Activated CD4-positive, CD25-positive, alpha-beta regulatory T cell treated with anti-CD3 and anti-CD28 coated beads, Interleukin-2, amount 50 U/mL, for 16 hours (primary cell): ENCODE data around the gene KRTAP3-2.

ENCODE experiments used
- DNase-seq: peaks from one replicate; pipeline ENCODE4 v3.0.0-alpha.2; 2020; ENCODE audit warnings: low read depth, low spot score

KRTAP3-2 gene

DNA sequence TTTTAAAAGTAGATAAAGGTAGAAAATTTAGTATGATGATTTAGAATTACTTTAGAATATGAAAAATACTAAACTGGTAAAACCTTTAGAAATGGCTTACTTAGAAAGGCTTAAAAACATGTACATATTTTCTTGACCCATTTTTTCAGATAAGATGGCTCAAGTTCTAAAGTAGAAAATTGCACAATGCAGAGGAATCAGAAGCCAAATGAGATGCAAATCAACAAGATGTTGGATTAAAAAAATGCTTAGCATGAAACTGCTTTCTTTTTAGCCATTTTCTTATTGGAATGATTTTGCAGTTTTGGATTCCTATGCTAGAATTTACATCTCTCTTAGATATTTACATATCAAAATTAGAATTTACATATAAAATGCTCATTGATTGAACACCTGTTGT, 10.7 kb upstream of the KRTAP3-2 start:
- no peak for DNase-seq

DNA sequence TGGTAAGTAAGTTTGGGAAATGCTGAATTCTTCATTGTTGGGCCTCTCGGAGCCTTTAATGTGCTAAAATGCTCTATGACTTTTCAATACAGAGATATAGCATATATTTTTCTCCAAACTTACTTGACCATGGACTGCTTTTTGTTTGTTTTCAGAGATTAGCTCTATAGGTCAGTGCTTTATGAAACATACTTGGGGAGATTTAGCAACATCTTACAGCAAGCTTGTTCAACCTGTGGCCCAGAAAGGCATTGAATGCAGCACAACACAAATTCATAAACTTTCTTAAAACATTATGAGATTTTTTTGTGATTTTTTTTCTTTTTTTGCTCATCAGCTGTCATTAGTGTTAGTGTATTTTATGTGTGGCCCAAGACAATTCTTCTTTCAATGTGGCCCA, 10.2 kb upstream of the KRTAP3-2 start:
- DNase-seq = no peak

DNA sequence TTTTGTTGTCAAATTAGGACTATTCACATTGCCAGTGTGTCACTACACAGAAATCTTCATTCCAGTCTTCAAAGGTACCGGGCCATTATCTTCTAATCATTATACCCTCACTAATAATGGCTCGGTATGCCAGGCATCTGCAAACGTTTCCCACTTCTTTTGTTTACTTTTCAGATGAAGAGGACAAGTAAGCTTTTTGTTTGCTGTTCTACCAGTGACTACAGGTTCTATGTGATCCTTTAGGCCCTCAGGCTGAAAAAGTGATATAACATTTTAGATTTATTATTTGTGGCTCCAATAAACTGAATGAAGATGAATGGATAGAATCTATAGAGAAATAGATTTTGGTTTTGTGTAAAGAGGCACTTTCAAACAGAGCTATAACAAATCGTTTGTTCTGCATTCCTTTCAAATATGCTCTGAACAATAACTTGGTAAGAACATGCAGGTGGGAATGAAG, 9.6 kb upstream of the KRTAP3-2 start:
- DNase-seq = no peak

DNA sequence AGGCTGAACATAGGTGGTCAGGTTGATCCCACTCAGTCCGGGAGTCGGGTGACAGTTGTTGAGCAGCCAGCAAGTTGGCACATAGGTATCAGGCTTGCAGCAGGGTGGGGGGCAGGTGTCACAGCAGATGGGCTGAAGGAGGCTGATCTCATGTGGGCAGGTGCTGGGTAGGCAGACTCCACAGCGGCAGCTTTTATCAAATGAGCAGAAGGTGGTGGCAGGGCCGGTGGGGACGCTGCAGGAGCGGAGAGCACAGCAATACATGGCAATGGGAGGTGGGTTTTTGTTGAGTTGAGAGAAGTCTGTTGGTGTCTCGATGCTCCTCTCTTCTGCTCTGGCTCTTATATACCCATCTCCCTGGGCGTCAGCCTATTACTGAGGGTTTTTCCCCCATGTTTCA, 9.1 kb upstream of the KRTAP3-2 start, which contains the start of gene KRTAP3-1:
TSS of gene KRTAP3-1 (minus strand) at position 318 of the 400 bp plus-strand sequence. CDS start at position 264, 54 bp downstream.
- no peak for DNase-seq

DNA sequence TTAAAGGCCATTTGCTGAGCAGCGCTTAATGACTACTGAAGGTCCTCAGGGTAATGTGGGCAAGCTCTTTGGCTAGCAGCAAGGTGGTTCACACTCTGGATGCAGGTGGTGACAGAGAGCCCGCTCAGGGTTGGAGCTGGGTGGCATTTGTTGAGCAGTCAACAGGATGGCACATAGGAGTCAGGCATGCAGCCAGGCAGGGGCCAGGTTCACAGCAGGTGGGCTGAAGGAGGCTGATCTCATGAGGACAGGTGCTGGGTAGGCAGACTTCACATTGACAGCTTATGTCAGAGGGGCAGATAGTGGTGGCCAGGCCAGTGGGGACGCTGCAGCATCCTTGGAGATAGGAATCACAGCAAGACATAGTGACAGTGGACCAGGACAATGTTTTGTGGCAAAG, 4.7 kb upstream of the KRTAP3-2 start:
- DNase-seq = no peak

DNA sequence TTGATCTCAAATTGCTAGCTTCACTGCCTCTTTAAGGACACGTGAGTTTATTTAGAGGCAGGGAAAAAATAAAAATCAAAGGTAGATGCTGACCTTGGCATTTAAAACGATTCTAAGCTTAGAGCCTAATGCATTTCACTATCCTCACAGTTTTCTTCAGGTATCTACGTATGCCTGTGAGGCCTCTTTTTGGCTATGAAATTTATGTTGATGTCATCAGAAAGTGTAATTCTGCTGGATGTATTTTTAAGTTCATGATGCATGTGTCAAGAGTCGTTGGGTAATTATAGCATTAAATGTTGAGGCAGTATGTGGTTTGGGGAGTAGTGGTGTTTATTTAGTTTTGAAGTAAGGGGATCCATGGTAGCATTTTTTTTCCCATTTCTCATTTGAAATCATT, 4.2 kb upstream of the KRTAP3-2 start:
- DNase-seq = no peak

DNA sequence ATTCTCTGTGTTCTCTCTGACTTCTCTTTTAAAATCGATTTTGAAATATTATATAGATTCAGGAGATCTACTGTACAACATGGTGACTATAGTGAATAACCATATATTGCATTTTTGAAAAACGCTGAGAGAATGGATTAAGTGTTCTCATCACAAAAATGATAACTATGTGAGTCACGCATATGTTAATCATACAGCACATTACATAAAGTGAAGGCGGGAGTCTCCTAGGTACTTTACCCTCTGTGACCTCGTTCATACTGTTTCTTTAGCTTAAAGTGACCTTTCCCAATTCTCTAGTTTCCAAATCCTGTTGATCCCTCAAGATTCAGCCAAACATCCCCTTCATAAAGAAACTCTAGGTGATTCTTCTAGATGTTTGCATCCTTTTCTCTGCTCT, 3.1 kb upstream of the KRTAP3-2 start:
- DNase-seq = no peak

DNA sequence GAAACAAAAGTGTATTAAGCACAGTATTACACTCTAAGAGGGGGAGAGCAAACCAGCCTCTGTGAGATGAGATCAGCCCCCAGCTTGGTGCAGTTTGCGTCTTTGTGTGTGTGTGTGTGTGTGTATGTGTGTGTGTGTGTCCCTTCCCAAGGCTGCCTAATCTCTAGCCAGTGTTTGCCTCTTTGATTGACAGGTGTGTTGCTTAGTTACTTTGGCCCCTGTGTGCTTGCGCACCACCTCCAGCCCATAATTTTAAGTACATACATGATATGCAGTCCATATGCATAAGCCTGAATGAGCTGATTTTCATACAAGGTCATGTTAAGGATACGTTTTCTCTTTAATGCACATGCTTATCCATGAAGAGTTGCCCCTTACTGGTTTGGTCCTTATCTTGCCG, 2.1 kb upstream of the KRTAP3-2 start:
- no peak for DNase-seq

DNA sequence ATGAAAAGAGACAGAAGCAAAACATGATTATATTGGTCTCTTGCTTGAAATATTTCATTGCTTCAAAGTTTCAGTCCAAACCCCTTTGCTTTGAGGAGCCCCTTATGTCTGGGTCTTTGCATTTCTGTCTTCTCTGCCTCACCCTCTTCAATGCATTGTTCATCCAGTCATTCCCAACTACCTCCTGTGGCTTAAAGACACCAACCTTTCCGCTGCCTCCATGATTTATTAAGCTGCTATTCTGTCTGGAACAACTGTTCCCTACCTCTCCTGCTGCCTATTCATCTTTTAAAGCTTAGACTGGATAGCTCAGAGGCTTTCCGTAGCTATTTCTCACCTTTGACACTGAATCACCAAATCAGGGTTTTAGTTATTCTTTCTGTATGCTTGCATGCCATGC, 2.3 kb downstream of the KRTAP3-2 start:
- DNase-seq = no peak

DNA sequence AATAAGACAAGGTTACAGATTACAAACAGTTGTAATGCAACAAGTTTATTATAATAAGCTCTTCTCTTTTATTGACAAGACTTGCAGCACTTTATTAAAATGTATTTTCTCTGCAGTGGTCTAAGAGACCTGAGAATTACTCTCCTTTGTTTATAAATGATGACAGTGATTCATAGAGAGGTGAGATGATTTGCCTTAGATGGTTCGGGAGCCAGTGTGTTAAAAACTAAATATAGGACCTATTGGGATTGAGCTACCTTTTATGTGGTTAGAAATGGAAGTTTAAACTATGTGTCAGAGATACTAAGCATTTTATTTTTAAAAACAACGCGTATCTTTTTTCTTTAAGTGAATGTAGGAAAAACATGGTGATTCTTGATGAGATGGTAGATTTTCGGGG, 2.9 kb downstream of the KRTAP3-2 start:
- no peak for DNase-seq

DNA sequence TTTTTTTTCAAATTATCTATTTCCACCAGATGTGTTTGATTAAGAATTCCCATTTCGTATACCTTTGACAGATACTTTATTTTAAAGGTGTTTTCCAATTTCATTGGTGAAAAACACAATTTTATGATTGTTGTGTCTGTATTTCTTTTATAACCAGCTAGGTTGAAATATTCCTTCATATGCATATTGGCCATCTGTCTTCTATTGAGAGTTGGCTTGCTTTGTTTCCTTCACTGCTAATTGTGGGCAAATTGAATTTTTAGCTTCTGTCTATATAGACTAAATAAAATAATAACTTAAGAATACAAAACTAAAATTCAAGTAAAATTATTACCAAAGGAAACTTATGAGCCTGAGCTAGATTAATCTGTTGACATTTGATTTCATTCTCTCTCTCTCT, 4.6 kb downstream of the KRTAP3-2 start:
- no peak for DNase-seq

DNA sequence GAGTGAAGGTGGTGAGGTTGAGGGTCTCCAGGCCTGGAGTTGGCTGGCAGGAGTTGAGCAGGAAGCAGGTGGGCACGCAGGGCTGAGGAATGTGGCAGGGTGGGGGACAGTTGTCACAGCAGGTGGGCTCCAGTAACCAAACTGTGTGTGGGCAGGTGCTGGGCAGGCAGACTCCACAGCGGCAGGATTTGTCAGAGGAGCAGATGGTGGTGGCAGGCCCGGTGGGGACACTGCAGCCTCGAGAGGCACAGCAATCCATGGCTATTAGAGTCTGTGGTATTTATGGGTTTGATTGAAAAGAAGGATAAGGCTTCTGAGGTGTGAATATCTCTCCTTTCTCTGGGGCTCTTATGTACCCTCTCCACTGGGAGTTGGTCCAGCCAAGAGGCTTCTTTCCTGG, 5.9 kb downstream of the KRTAP3-2 start, which contains the start of gene KRTAP3-3:
TSS of gene KRTAP3-3 (minus strand) at position 326 of the 400 bp plus-strand sequence. CDS start at position 259, 67 bp downstream.
- DNase-seq = no peak

DNA sequence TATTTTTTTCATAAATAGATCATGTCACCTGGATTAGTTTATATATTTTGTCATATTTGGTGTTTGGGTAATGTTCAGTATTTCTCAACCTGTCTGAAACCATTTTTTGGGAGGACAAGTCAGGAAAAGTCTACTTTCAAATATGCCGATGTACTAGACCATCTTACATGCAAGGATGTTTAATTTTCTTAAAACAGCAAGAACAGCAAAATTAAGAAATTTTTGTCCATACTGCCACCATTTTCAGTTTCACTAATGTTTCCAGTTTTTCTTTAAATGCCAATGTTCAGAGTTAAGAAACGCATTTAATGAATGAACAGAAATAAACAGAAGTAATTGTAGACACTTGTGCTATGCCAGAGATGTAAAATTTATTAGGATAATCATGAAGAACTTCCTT, 6.6 kb downstream of the KRTAP3-2 start:
- DNase-seq = no peak

DNA sequence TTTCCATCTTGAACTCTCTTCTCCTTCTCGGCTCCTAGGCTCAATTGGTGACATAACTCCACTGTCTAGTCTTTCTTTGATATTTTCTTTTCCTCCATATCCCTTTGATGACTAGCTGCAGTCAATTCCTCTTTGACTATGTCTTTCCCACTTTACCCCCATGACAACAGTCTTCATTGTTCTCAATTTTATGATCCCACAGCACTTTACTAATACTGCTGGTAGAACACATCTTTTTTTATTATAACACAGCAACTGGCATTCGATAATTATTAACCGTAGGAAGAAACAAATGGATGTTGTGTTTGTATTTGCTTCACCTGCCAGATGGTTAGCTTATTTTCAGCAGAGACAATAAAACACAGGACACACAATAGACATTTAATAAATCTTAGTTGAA, 7.0 kb downstream of the KRTAP3-2 start:
- no peak for DNase-seq

DNA sequence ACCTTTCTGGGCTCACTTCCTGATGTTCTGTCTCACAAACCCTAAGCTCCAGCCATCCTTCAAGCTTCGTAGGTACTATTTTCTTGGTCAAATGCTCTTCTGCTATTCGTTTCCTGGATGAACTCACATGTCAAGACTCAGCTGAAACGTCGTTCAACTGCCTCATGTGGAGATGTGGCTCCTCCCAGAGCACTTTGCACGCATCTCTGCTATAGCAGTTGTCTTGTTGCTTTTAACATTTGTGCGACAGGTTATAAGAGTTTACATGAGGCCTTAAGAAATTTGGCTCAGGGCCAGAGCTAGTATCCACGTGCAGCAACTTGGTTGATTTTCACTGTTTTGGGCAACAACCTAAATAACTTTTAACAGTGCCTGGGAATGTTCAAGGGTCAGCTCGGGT, 12.8 kb downstream of the KRTAP3-2 start:
- DNase-seq = no peak

DNA sequence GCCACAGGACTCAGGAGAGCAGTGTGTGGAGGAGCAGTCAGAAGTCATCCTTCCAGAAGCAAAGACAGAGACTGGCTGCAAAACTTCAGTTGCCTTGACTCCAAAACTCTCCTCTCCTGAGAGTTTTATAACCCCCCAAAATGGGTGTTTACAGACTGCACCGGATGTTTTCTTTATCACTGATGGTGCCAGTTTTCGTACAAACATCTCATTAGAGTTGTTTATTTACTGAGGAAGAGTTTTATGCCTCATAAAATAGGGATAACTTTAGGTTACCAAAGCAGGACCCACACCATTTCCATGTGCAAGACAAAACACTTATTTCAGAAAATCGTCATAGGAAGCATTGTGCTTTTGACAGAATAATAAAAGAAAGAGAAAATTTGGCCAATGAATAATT, 15.5 kb downstream of the KRTAP3-2 start, which contains the start of gene KRT40:
TSS of gene KRT40 (minus strand) at position 101 of the 400 bp plus-strand sequence. CDS start at position 48, 53 bp downstream.
- DNase-seq = no peak

DNA sequence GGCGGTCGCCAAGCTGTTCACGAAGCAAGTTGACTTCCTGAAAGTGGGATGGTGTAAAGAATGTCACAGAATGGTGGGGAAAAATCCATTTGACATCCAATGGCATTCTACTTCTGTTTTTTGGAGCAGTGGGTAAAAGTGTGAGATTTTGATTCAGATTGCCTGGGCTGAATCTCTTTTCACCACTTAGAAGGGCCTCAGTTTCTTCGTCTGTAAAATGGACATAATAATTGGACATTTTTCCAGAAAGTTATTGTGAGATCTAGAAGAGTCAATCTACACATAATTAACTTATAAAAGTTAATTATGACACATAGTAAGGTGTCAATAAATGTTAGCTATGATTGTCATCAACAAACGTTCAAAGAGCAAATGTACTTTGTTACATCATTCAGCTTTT, 18.6 kb downstream of the KRTAP3-2 start:
- DNase-seq = no peak

DNA sequence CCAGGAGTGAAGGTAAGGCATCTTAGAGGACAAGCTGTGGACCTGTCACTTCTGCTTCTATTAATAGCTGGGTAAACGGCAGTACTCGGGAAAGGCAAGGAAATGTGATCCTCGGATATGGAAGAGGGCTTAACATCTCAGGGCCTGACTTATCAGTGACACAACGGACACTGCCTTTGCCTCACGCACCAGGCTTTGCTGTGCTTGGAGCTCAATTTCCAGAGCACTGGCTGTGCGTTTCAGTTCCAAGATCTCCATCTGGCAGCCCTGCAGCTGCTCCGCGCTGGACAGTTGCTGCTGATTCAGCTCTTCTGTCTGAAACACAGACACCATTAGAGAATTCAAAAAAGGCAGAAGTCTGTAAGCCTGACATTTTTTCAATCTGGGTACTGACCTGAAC, 19.1 kb downstream of the KRTAP3-2 start:
- DNase-seq = no peak

DNA sequence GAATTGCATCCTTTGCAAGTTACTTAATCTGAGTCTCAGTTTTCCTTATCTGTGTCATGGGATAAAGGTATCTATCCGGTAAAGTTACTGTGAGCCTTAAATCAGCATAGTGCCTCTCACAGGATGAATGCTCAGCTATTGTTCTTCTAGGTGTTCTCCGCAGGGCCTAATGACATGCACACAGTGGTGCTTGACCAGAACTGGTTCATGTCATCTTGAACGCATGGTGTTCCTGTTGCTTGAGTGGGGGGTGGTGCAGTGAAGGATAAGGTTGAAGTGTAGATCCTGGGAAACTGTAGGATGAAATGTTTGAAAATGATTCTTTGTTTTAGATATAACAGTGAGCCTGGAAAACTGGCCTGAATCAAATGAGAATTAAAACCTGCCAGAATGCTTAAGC, 19.6 kb downstream of the KRTAP3-2 start:
- DNase-seq = no peak

DNA sequence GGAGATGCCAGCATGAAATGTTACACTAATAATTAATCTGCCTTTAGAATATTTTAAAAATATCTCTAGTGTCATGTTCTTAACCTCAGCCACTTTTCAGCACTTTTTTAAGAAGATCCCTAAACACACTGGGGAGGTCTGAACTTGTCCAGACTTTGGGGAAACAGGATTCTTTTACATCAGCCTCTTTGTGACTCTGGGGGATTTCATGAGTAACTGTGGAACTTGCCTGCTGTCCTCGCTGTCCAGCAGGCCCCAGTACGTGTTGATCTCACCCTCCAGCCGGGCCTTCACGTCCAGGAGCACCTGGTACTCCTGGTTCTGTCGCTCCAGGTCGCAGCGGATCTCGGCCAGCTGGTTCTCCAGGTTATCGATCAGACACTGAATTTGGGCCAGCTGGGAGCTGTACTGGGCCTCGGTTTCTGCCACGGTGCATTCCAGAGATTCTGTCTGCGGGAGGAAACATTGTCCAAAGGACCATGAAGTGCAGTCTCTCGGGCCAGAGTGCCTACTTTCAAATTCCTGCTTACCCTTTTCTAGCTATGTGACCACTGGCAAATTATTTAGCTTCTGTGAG, 21.0 kb downstream of the KRTAP3-2 start:
- DNase-seq = no peak

DNA sequence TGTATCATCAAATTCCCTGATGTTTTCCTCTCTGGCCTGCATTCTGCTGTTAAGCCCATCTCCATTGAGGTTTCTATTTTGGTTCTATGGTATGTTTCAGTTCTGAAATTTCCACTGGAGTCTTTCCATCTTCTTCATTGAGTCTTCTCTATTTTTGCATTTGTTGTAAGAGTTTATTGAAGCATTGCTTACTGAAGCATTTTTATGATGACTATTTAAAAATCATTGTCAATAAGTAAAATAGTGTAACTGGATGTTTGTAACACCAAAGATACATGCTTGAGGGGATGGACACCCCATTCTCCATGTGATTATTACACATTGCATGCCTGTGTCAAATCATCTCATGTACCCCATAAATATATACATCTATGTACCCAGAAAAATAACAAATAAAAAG, 24.2 kb downstream of the KRTAP3-2 start:
- no peak for DNase-seq

DNA sequence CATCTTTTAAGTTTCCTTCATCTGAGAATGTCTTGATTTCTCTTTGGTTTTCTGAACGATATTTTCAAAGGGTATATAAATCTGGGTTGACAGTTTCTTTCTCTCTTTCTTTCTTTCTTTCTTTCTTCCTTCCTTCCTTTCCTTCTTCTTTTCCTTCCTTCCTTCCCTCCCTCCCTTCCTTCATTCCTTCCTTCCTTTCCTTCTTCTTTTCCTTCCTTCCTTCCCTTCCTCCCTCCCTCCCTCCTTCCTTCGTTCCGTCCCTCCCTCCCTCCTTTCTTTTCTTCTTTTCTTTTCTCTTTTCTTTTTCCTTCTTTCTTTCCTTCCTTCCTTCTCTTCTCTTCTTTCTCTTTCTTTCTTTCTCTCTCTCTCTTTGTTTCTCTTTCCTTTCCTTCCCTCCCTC, 25.3 kb downstream of the KRTAP3-2 start:
- DNase-seq = no peak

DNA sequence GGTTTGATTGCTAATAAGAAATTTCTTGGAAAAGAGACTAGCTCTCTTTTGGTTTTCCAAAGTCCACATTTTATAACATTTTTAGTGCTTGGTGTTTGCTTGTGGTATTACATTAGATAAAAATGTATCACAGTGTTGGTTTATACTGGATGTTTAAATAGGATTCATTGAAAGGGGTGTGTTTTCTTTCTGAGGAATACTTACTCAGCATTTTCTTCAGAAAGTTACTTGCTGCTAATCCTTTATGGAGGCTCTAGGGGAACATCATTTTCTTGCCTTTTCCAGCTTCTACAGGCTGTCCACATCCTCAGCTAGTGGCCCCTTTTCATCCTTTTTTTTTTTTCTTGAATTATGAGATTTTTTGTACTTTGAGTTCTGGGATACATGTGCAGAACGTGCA, 32.1 kb downstream of the KRTAP3-2 start:
- DNase-seq = no peak

DNA sequence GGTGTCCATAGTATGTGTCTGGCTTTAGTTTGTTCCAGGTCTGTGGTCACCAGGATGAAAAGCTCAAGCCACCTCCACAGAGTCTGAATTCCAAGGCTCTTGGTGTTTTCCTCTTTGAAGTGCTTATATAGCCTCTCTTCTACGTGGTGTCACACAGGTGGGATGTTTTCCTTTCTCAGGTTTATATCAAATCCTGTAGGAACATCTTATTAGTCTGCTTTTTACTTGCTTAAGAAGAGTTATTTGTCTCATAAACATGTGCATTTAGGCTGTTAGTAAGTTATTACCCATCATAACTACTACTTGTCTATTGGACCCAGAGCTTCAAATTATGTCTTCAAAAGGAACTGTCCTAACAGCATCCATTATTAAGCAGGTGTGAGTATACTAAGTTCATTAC, 32.9 kb downstream of the KRTAP3-2 start, which contains the start of gene KRT39:
TSS of gene KRT39 (minus strand) at position 101 of the 400 bp plus-strand sequence. CDS start at position 9, 92 bp downstream.
- no peak for DNase-seq
